HG02981 (cell line): ENCODE measurements around the gene PES1.
"Not testable (repeated sequence)": the region's sequence is repeated elsewhere in the genome, so short reads cannot be mapped to it uniquely, and the experiment has no call there.

Source experiments
- ATAC-seq: cut with Tn5 transposase; IDR thresholded peaks from one replicate; pipeline ENCODE4 v1.9.1; 2021; ENCODE audit warnings: mild to moderate bottlenecking, moderate library complexity; ENCODE audit not compliant: unreplicated experiment

Gene PES1

GRCh38 chr22:30591588-30592359 is at the start of gene PES1:
Gene PES1, minus strand, starts transcription at chr22:30591910. Its CDS starts 77 bp downstream, at chr22:30591833.
- ATAC-seq, result peak; percentile 96

DNA sequence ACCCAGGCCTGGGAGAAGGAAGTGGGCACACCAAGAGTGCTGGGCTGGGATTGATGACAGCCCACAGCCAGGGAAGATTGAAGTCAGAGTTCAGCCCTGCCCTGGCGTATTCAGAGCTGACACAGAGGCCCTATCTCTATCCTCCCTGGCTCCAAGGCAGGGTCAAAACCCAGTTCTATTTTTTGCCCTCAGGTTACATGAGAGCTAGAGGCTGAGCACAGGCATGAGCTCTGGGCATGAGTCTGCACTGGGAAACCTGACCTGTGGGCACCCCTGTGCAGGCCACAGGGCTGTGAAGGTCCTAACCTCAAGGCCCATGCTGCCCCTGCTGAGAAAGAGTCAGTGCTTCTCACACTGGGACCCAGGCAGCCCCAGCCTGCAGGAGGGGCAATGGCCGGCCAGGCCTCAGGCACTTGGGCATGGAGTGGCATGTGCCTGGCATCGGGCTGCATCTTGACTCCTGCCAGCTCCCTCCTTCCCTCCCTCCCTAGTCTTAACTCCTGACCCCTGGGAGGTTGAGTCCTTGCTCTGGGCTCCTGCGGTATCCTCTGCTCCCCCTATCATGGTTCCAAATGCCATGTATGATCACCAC is 49.2 kb upstream of the PES1 start:
- no peak for ATAC-seq

DNA sequence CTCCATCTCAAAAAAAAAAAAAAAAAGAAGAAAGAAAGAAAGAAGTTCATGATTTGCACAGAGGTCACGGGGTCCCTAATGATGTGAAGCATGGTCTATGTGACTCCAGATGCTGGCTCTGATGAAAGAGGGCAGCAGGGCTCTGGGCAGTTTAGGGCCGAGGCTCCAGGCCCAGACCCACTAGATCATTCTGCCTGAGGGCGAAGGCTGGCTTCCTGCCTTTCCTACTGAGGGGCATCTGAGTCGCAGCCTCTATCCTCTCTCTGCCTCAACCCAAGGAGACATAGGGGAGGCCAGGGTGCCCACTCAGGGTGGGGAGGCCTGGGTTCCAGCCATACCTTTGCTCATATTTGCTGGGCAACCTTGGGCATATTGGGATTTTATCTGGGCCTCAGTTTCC is 48.7 kb upstream of the PES1 start:
- ATAC-seq, result no peak

DNA sequence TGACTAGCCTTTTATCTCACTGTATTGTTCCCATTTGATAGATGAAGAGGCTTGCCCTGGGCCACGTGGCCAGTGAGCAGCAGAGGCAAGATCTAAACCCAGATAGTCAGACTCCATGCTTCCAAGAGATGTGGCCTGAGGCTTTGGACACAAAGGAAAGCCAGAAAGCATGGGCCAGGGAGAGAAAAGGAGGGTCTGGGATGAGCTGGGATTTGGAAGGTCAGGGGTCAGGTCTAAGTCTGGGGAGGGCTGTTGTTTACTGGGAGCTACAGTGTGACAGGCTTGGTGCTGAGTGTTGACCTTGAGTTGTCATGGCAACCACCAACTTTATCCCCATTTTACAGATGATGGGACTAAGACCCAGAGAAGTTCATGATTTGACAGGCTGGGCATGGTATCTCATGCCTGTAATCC is 46.0 kb upstream of the PES1 start:
- ATAC-seq, result no peak

GRCh38 chr22:30636226-30637077 is 44.7 kb upstream of the PES1 start:
- ATAC-seq, result no peak

GRCh38 chr22:30635273-30636225 is 43.8 kb upstream of the PES1 start, which contains the start of gene SLC35E4:
Gene SLC35E4, plus strand, starts transcription at chr22:30635781. Its CDS starts 670 bp downstream, at chr22:30636451.
- peak; percentile 58 for ATAC-seq

- ATAC-seq, result peak; percentile 55
These were observed 42.9 kb upstream of the PES1 start for GRCh38 chr22:30634471-30635233.

DNA sequence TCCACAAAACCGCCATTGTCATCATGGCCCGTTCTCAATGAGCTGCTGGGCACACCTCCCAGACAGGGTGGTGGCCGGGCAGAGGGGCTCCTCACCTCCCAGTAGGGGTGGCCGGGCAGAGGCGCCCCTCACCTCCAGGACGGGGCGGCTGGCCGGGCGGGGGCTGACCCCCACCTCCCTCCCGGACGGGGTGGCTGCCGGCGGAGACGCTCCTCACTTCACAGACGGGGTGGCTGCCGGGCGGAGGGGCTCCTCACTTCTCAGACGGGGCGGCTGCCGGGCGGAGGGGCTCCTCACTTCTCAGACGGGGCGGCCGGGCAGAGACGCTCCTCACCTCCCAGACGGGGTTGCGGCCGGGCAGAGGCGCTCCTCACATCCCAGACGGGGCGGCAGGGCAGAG is 39.8 kb upstream of the PES1 start:
- ATAC-seq, result not testable (repeated sequence)

- no peak for ATAC-seq
These were observed 36.8 kb upstream of the PES1 start for GRCh38 chr22:30628491-30628890.

- ATAC-seq, result no peak
These were observed 35.8 kb upstream of the PES1 start for GRCh38 chr22:30627471-30627870.

GRCh38 chr22:30626413-30626812 is 34.7 kb upstream of the PES1 start:
- ATAC-seq, result no peak

DNA sequence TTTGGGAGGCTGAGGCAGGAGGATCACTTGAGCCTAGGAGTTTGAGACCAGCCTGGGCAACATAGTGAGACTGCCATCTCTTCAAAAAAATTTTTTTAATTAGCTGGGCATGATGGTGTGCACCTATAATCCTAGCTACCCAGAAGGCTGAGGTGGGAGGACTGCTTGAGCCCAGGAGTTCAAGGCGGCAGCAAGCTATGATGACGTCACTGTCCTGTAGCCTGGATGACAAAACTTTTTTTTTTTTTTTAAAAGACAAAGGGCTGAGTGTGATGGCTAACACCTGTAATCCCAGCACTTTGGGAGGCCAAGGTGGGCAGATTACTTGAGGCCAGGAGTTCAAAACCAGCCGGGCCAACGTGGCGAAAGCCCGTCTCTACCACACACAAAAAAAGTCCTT is 28.2 kb upstream of the PES1 start:
- ATAC-seq, result not testable (repeated sequence)

GRCh38 chr22:30617819-30618218 is 26.1 kb upstream of the PES1 start:
- ATAC-seq, result no peak

DNA sequence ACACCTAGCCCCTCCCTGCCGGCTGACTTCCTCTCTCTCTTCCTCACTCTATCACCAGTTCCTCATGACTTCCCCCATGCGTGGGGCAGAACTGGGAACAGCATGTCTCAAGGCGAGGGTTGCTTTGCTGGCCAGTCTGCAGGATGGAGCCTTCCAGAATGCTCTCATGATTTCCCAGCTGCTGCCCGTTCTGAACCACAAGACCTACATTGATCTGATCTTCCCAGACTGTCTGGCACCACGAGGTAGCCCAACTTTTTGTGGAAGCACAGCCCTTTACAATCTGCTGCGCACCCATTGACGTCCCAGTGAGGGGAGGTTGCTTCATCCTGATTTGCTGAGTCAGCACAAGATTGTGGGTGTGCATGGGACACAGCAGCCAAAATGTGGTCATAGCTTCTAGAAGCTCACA is 23.8 kb upstream of the PES1 start:
- no peak for ATAC-seq

GRCh38 chr22:30614879-30615278 is 23.2 kb upstream of the PES1 start:
- no peak for ATAC-seq

GRCh38 chr22:30614268-30614667 is 22.6 kb upstream of the PES1 start:
- no peak for ATAC-seq

GRCh38 chr22:30612789-30613188 is 21.1 kb upstream of the PES1 start:
- no peak for ATAC-seq

DNA sequence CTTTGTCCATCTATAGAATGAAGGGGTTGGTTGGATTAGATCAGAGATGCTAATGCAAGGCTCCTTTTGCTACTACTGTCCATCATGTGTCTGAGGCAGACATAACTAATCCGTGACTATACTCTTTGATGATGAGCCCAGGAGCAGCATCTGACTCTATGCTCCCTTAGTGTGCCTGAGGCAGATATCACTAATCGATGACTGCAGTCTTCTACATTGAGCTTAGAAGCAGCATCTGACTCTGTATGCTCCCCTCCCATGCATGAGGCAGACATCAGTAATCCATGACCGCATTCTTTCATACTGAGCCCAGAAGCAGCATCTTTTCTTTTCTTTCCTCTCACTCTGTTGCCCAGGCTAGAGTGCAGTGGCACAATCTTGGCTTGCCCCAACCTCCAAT is 19.5 kb upstream of the PES1 start:
- no peak for ATAC-seq

DNA sequence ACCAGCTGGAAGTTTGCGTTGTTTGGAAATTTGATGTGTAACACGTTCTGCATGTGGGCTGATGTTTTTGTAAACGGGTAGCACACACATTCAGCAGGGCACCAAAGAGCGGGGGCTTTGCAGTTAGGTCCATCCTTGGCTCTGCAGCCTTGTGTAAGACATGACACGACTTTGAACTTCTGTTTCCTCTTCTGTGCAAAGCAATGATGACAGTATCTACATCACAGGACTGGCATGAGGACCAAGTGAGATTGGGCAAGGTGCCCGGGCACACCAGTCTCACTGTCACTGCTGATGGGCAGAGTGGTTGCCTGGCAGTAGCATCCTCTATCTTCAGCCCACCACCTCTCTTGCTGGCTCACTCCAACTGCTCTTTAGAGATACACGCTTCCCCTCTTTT is 18.6 kb upstream of the PES1 start:
- ATAC-seq, result no peak
